K562 (cell line): ENCODE results near the gene AGAP6.
"Not testable (repeated sequence)": the region's sequence is repeated elsewhere in the genome, so short reads cannot be mapped to it uniquely, and the experiment has no call there.

Experiments
- BHLHE40 ChIP-seq: IDR thresholded peaks from 2 replicates; pipeline ENCODE4 v1.6.1; 2011; ENCODE audit warnings: low read length, improper control_type of control experiment
- FUS ChIP-seq: fragments of 200-400 bp; formaldehyde crosslinking; optimal IDR thresholded peaks from 2 replicates; pipeline ENCODE3; 2017; ENCODE audit warnings: low read depth, low read length
- NONO ChIP-seq, 2 experiments: fragments of 200-400 bp in 1 of 2; fragments of 450-650 bp in 1 of 2; formaldehyde crosslinking in 1 of 2; IDR thresholded peaks; 2 replicates each; pipeline ENCODE4 v1.6.1; 2017; ENCODE audit warnings: low read depth in 2 of 2, mild to moderate bottlenecking in 2 of 2, moderate library complexity in 2 of 2, low read length in 1 of 2
- TAF7 ChIP-seq: fragments of 450-650 bp; IDR thresholded peaks from 2 replicates; pipeline ENCODE4 v1.6.1; 2016; ENCODE audit warnings: missing genetic modification characterization, missing compliant biosample characterization
- U2AF1 ChIP-seq: fragments of 200-400 bp; formaldehyde crosslinking; optimal IDR thresholded peaks from 2 replicates; pipeline ENCODE3; 2017; ENCODE audit warnings: mild to moderate bottlenecking, low read depth, low read length, moderate library complexity
- ZNF668 ChIP-seq: fragments of 250-450 bp; sonication (Bioruptor Pico); IDR thresholded peaks from 2 replicates; pipeline ENCODE4 v1.8.0; 2022; ENCODE audit warnings: mild to moderate bottlenecking, inconsistent platforms

GRCh38 chr10:50047594-50047993, 59.4 kb downstream of the AGAP6 start:
- not testable (repeated sequence) for TF ChIP-seq NONO (IDR thresholded peaks at IDR 0.05; ENCODE audit: low read depth in 2 of 2, low read length in 1 of 2); ZNF668 (CRISPR knock-in tag); U2AF1; FUS; BHLHE40; TAF7 (tag)
